Transverse colon (tissue), 4 donors: Measurements from ENCODE around the gene FETUB. TPM values are rescaled to one million over a fixed set of nuclear protein-coding genes. Genes with fewer than 3 reads are reported as not detected.
"Not testable (repeated sequence)": the region's sequence is repeated elsewhere in the genome, so short reads cannot be mapped to it uniquely, and the experiment has no call there.

Experiments used
- DNase-seq: peaks from one replicate; pipeline ENCODE4 v3.0.0-alpha.2; 2019
- H3K27ac ChIP-seq, 4 donors: fragments of 200-600 bp; sonication (generic); 2 replicates each; pipeline ENCODE4 v1.5.1; 2016 to 2018; ENCODE audit warnings: inconsistent platforms in 4 of 4
- H3K27me3 ChIP-seq: fragments of 200-600 bp; sonication (generic); 2 replicates; pipeline ENCODE4 v1.5.1; 2017; ENCODE audit warnings: inconsistent platforms
- H3K36me3 ChIP-seq, 4 donors: fragments of 200-600 bp; sonication (generic); 2 replicates each; pipeline ENCODE4 v1.5.1; 2017 to 2019; ENCODE audit warnings: inconsistent platforms in 4 of 4
- H3K4me1 ChIP-seq, 4 donors: fragments of 200-600 bp; sonication (generic); 2 replicates each; pipeline ENCODE4 v1.5.1; 2017 to 2020; ENCODE audit warnings: inconsistent platforms in 4 of 4
- H3K4me3 ChIP-seq, 4 donors: fragments of 200-600 bp; sonication (generic); 1 replicate in 1 of 4; 2 replicates in 3 of 4; pipeline versions ENCODE4 v1.5.1 to v1.6.1; 2017 to 2019; ENCODE audit warnings: inconsistent platforms in 4 of 4
- H3K9me3 ChIP-seq, 2 donors: fragments of 200-600 bp; sonication (generic); 2 replicates each; pipeline ENCODE4 v1.5.1; 2017 to 2019; ENCODE audit warnings: inconsistent platforms in 2 of 2
- CTCF ChIP-seq, 5 experiments: fragments of 200-600 bp in 3 of 5; fragments of 450-650 bp in 2 of 5; sonication (generic) in 3 of 5; IDR thresholded peaks; 1 replicate in 2 of 5; 2 replicates in 3 of 5; pipeline ENCODE4 v1.5.1; 2016 to 2017; ENCODE audit warnings: antibody characterized with exemption in 5 of 5, inconsistent platforms in 3 of 5, mild to moderate bottlenecking in 2 of 5, moderate library complexity in 1 of 5
- EP300 ChIP-seq: sonication (generic); formaldehyde crosslinking; IDR thresholded peaks from one replicate; pipeline ENCODE4 v1.6.1; 2017; ENCODE audit warnings: antibody characterized with exemption, low read depth
- POLR2A ChIP-seq: fragments of 450-650 bp; IDR thresholded peaks from one replicate; pipeline ENCODE4 v1.6.1; 2016; ENCODE audit warnings: antibody characterized with exemption, mild to moderate bottlenecking, moderate library complexity
- POLR2AphosphoS5 ChIP-seq, 3 donors: sonication (generic); formaldehyde crosslinking; IDR thresholded peaks; one replicate each; pipeline ENCODE4 v1.6.1; 2016; ENCODE audit warnings: antibody characterized with exemption in 3 of 3
- WGBS, 2 donors: methylation state at CpG; one replicate each; pipeline ENCODE4 v1.1.5; 2018; ENCODE audit warnings: low coverage in 1 of 2; 5-methylcytosine and 5-hydroxymethylcytosine counted together
- in situ Hi-C, 4 donors: fragments of 200-750 bp; cut with MboI; loops; one replicate each; pipeline versions ENCODE4 v1.15.0 to v1.15.1; 2017; ENCODE audit warnings: low sequenced_read_pairs in 3 of 4, low pct_ligation_motif_present in 1 of 4, low pct_unique_long_range_greater_than_20kb in 1 of 4
- intact Hi-C: fragments of 100-400 bp; cut with DNase I; formaldehyde crosslinking; loops from one replicate; pipeline ENCODE4 v1.15.1; 2023; ENCODE audit warnings: low total_unique reads
- small RNA-seq, 4 donors: library from RNA; depleted of rRNA; stranded (forward); fragments of <200 nt; gene quantifications; one replicate each; pipeline ENCODE3, GENCODE V24; 2016
- total RNA-seq, 4 donors: library from RNA; depleted of rRNA; stranded (reverse); fragments of >200 nt; gene quantifications; one replicate each; pipeline ENCODE4 v1.1.0, GENCODE V29; 2016

The FETUB gene
- total RNA-seq, 4 donors from 2014 or later, result not detected

GRCh38 chr3:186700267-186700666 lies 60.1 kb downstream of the FETUB start:
- intact Hi-C loops (no loop called here), in situ Hi-C loops (no loop called here)
- Histone ChIP-seq H3K36me3 (no peaks in the 10 kb centered on the region), H3K4me3 (no peak overlapping the region), H3K4me1 (no peaks in the 10 kb centered on the region), H3K27me3 (no peaks in the 10 kb centered on the region), H3K9me3 (no peaks in the 10 kb centered on the region), H3K27ac (no peak overlapping the region)
- 83 to 90% methylated on average over 3 of the region's 3 CpGs for WGBS, 2 donors
- TF ChIP-seq POLR2A (no peak), CTCF (IDR thresholded peaks at IDR 0.05) (no peak), EP300 (no peak), POLR2AphosphoS5 (IDR thresholded peaks at IDR 0.05) (no peak)
- no peak for DNase-seq

- DNase-seq, H3K9me3 ChIP-seq, H3K4me1 ChIP-seq, in situ Hi-C loops, intact Hi-C loops, H3K36me3 ChIP-seq, H3K4me3 ChIP-seq, H3K27ac ChIP-seq, H3K27me3 ChIP-seq: not testable (repeated sequence)
These were observed 62.3 kb downstream of the FETUB start for GRCh38 chr3:186702451-186702850.

Small RNA genes within 50 kb of the gene (small RNA-seq; reads per million reads assigned to genes)
- 0 reads per million in 4 donors for gene RF00017

Other genes starting within 250 kb of the FETUB start
- 10 to 100 TPM in 1 of 4 donors, 1 to 10 TPM in 2, not detected in 1; 2.2 to 60.7 (median 4.4) TPM for gene CRYGS, start 96.0 kb upstream of the FETUB start, total RNA-seq
- gene TBCCD1, start 73.1 kb upstream of the FETUB start, total RNA-seq, result 10 to 100 TPM in 3 of 4 donors, 1 to 10 TPM in 1; 7.1 to 15.4 (median 13.9) TPM
- gene DNAJB11, start 69.7 kb upstream of the FETUB start, total RNA-seq, result 10 to 100 TPM; 15.7 to 50.0 (median 29.4) TPM
- gene AHSG, start 27.3 kb upstream of the FETUB start, total RNA-seq, result not detected
- not detected for gene HRG, start 25.6 kb downstream of the FETUB start, total RNA-seq
- 1 to 10 TPM in 2 of 4 donors, not detected in 2; 1.6 to 2.0 TPM for gene KNG1, start 77.0 kb downstream of the FETUB start, total RNA-seq
- gene EIF4A2, start 143.2 kb downstream of the FETUB start, total RNA-seq, result 100 to 1,000 TPM; 146 to 550 (median 353) TPM
- gene RFC4, start 166.1 kb downstream of the FETUB start, total RNA-seq, result 100 to 1,000 TPM in 1 of 4 donors, 10 to 100 TPM in 1, 1 to 10 TPM in 1, not detected in 1; 7.2 to 226 (median 10.5) TPM
- gene ADIPOQ, start 202.3 kb downstream of the FETUB start, total RNA-seq, result 10 to 100 TPM in 1 of 4 donors, 1 to 10 TPM in 2, not detected in 1; 4.6 to 11.7 (median 7.5) TPM